WI38 (cell line): ENCODE data around the gene TDRD12.

Source experiments
- H3K4me3 ChIP-seq: 2 replicates; pipeline ENCODE4 v1.5.1; 2011; ENCODE audit warnings: low read depth, mild to moderate bottlenecking, control low read depth, low read length
- CTCF ChIP-seq: IDR thresholded peaks from 2 replicates; pipeline ENCODE4 v1.5.1; 2012; ENCODE audit warnings: low read depth, mild to moderate bottlenecking, control low read depth, low read length

TDRD12 gene

GRCh38 chr19:32858559-32858958, 139.0 kb downstream of the TDRD12 start:
- H3K4me3 ChIP-seq, result no peak overlapping the region
- no peak for TF ChIP-seq CTCF

GRCh38 chr19:32859591-32859990, 140.0 kb downstream of the TDRD12 start:
- TF ChIP-seq CTCF, result no peak
- no peak overlapping the region for H3K4me3 ChIP-seq

- TF ChIP-seq CTCF, result no peak
- no peak overlapping the region for H3K4me3 ChIP-seq
These were observed 142.0 kb downstream of the TDRD12 start for GRCh38 chr19:32861596-32861995.

GRCh38 chr19:32862173-32862572, 142.6 kb downstream of the TDRD12 start:
- H3K4me3 ChIP-seq, result no peak overlapping the region
- TF ChIP-seq CTCF, result no peak

GRCh38 chr19:32862741-32863140, 143.2 kb downstream of the TDRD12 start:
- no peak for TF ChIP-seq CTCF
- H3K4me3 ChIP-seq, result no peak overlapping the region

- no peak for TF ChIP-seq CTCF
- H3K4me3 ChIP-seq, result no peak overlapping the region
These were observed 143.7 kb downstream of the TDRD12 start for GRCh38 chr19:32863301-32863700.

GRCh38 chr19:32863841-32864240, 144.3 kb downstream of the TDRD12 start:
- no peak for TF ChIP-seq CTCF
- no peak overlapping the region for H3K4me3 ChIP-seq
